Hippocampal formation (tissue), 2 donors: ENCODE measurements around the gene BHLHE23.

Experiments used
- DNase-seq, 2 donors: peaks; one replicate each; lab custom pipeline; 2025; lab: John Stamatoyannopoulos, UW

Gene BHLHE23

DNA sequence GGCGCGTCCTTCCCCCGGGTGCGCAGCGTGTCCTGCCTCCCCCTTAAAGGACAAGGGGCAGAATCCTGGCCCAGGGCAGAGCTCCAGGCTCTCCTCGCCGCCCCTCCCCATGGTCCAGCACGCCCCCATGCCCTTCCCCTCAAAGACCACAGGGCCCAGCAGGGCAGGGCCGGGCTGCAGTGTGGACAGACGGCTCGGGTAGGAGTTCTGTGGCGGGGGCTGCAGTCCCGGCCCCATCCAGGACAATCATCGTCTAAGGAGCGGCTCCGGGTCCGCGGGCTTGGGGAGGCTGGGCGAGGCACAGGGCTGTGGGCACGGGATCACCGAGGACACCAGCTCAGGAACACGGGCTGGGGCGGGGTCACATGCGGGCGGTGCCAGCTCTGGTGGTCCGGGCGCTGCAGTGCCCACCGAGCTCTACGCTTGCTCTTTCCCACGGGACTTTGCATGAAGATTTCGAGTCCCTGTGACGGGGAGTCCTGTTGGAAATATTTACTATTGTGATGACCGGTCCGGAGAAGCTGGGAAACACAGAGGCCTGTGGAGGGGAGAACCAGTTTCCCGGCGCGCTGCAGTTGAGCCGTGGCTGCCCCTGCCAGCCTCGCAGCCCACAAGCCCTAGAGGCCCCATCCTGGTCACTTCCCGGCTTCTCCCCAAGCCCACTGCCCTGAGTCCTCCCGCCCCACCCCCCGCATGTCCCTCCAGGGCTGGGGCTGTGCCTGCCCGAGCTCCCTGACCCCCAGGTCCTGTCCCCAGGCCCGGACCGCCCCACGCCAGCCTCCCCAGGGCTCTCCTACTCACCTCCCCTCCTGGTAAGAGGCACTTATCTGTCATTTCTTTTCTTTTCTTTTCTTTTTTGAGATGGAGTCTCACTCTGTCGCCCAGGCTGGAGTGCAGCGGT is 33.7 kb downstream of the BHLHE23 start:
- DNase-seq = no peak

DNA sequence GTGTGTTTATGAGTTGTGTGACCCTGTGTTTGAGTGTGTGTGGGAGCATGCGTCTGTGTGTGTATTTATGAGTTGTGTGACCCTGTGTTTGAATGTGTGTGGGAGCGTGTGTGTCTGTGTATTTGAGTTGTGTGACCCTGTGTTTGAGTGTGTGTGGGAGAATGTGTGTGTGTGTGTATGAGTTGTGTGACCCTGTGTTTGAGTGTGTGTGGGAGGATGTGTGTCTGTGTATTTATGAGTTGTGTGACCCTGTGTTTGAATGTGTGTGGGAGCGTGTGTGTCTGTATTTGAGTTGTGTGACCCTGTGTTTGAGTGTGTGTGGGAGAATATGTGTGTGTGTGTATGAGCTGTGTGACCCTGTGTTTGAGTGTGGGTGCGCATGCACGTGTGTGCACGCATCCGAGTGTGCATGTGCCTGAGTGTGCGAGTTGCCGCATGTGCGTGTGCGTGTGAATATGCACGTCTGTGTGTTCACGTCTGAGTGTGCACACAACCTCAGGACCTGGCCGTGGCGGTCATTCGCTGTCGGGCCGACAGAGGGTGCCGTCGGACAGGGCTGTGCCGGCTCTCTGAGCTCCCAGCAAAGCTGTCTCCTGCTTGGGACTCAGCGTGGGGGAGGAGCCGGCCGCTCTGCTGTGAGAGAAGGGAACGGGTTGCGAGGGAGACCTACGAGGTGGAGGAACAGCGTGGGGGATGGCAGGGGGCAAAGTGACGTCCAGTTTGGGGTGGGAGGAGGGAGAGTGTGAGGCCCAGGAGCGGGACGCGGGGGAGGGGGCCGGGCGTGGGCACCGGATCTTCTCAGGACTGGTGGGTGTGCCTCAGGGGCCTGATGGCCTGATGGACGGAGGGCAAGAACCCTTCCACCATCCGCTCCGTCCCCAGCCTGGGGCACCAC is 34.6 kb downstream of the BHLHE23 start:
- peak; percentile 69 to 75 for DNase-seq

DNA sequence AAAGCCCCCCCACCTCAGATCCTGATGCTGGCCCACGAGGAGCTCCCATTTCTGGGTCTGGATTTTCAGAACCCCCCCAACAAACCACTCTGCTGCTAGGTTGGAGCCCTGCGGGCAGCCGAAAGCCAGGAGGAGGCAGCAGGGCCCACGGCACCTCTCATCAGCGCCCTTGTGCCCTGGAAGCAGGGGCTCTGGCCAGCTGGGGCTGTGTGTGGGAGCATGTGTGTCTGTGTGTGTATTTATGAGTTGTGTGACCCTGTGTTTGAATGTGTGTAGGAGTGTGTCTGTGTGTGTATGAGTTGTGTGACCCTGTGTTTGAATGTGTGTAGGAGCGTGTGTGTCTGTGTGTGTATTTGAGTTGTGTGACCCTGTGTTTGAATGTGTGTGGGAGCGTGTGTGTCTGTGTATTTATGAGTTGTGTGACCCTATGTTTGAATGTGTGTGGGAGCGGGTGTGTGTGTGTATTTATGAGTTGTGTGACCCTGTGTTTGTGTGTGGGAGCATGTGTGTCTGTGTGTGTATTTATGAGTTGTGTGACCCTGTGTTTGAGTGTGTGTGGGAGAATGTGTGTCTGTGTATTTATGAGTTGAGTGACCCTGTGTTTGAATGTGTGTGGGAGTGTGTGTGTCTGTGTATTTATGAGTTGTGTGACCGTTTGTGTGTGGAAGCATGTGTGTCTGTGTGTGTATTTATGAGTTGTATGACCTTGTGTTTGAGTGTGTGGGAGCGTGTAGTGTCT is 35.4 kb downstream of the BHLHE23 start:
- no peak for DNase-seq

DNA sequence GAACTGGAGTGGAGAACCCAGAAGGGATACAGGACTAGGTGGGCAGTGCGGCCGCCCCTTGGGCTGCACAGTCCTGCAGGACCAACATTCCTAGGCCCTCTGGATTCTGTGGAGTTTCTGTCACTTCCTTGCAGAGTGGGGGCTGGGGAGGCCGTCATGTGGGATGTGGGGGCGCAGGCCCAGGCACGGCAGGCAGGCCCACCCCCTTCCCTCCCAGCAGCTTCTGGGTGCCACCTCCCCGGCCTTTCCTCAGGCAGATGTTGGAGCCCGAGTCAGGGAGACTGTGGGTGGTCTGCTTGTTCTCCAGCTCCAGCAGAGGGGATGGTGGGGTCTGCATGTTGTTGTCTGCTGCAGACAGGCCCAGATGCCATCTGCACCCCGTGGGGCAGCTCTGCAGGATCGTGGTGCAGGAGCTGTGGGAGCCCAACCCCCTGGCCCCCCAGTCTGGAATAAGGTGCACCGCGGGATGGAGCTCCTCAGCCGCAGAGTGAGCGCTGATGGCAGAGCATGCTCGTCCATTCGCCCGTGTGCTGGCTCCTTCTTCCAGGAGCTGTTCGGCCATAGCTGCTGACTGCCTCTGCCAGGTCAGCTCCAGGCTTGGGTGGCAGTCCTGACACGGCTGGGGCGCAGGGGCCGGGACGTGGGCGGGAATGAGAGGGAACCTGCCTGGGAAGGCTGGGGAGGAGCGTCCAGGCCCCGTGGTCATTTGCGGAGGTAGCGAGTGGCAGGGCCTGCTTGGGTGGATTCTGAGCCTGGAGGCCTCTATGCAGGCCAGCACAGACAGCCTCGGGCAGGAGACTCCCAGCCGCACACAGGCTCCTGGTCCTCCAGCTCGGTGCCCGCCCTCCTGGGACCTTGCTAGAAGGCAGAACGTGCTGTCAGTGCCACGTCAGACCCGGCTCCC is 36.2 kb downstream of the BHLHE23 start:
- no peak for DNase-seq

DNA sequence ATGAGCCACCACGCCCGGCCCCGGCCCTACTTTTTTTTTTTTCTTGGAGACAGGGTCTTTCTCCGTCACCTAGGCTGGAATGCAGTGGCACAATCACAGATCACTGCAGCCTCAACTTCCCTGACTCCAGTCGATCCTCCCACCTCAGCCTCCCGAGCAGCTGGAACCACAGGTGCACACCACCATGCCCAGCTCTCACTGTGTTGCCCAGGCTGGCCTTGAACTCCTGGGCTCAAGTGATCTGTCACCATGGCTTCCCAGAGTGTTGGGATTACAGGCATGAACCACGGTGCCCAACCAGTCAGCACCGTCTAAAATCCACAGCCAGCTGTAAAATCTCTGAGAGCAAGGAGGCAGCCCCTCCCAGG is 36.8 kb downstream of the BHLHE23 start:
- no peak for DNase-seq

DNA sequence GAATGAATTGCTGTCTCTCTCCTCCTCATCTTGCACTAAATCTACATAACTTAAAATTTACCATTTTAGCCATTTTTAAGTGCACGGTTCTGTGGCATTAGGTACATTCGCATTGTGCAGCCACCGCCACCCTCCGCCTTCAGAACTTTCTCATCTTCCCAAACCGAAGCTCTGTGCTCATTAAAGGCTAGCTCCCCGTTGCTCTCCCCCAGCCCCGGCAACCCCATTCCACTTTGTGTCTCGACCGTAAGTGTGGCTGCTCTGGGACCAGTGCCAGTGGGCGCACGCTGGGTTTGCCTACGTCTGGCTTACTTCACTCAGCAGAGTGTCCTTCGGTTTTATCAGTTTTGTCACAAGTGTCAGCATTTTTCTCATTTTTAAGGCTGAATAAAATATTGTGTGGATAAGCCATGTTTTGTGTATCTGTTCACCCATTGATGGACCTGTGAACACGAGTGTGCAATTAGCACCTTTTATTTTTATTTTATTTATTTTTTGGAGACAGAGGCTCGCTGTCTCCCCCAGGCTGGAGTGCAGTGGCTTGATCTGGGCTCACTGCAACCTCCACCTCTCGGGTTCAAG is 37.5 kb downstream of the BHLHE23 start:
- no peak for DNase-seq

DNA sequence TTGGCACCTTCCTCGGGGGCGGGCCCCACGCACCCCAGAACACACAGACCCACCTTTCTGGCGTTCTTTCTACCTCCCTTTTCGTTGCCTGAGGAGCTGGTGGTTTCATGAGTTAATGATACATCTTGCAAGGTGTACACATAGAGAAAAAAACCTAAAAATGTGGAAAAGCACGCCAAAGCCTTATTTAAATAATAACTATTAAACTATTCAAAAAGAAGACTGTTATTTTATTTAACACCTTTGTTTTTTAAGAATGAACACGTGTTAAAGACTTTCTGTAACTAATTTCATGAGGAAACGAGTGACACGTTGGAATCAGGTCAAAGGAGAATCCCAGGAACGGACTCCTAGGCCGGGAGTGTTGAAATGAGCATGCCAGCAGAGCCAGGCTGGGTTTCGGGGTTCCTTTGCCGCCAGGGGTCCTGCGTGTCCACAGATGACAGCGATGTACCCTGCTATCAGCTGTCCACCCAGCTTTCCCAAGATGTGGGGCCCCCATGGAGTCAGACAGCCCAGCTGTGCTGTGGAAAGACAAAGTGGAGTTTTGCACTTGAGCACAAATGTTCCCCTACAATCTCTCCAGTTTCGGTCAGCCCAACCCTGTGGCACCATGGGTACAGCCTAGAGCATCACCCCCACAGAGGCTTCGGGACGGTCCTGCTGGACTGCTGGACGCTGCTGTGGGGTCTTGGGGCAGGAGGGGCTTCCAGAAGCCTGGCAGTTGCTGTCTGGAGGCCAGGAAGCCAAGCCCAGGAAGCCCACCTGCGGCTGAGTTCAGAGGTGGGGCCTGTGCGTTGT is 38.2 kb downstream of the BHLHE23 start:
- no peak for DNase-seq

DNA sequence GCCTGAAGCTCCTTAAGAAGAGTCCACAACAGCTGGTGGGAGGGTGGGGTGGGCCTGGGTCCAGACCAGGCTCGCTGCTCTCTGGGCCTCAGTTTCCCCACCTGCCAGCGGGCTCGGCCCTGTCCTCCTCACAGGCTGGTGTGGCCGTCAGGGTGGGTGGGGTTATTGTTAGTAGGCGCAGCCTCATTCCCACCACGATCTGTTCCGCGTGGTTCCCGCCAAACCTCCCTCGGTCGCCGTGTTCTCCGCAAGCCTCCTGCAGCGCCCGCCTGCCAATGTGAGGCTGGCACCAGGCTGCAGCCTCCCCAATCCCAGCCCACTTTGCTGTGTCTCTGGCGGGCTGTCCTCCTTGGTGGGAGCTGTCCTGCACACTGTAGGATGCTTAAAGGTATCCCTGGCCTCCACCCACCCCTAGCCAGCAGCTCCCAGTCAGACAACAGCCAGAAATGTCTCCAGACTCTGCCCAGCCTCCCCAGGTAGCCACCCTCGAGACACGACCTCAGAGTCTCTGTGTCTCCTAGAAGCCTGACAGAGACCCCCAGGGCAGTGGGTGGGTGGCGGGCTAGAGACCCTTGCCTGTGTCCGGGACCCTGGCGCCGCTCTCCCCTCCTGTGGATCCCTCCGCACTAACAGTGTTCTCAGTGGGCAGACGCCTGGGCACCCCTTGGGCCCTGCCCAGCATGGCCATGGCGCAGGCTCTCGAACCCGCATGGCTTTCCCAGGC is 39.0 kb downstream of the BHLHE23 start:
- DNase-seq = no peak

DNA sequence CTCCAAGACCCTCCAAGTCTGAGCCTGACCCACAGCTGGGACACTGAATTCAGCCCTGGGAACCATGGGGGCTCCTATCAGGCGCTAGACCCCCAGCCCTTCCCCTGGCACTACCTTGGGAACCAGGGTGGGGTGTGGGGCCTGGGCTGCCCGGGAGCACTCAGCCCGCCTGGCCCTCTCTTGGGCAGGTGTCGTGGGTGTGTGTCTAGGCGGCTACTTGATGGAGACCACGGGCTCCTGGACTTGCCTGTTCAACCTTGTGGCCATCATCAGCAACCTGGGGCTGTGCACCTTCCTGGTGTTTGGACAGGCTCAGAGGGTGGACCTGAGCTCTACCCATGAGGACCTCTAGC is 39.6 kb downstream of the BHLHE23 start:
- no peak for DNase-seq

DNA sequence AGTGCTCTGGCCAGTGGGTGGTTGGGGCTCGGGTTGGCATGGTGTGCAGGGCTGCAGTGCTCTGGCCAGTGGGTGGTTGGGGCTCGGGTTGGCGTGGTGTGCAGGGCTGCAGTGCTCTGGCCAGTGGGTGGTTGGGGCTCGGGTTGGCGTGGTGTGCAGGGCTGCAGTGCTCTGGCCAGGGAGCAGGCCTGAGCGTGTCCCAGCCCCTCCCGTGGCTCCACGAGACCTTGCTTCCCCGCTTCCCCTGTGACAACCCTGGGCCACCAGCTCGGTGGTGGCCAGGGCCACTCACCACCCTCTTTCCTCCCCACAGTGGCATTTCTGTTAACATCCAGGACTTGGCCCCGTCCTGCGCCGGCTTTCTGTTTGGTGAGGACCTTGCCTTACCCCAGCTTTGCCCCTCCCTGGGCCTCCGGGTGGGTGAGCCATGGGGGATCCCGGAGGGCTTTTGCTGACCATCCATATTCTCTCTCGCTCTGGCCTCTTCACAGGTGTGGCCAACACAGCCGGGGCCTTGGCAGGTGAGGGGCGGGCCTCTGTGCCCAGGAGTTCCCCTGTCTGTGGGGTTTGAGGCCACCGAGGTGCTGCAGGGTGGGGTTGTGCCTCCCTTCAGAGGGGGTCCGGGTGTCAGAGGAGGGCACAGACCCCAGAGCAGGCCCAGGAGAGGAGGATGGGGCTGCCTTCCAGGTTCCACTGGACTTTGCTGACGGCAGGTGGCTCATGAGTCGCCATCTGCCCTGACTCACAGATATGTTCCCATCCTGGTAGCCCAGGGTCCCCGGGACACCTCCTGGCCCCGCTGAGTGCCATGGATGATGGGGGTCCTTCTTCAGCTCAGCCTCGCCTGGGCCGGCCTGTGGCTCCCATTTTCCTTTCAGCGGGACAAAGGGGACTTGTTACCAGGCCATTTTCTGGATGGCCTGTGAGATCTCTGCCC is 40.3 kb downstream of the BHLHE23 start:
- DNase-seq = no peak

DNA sequence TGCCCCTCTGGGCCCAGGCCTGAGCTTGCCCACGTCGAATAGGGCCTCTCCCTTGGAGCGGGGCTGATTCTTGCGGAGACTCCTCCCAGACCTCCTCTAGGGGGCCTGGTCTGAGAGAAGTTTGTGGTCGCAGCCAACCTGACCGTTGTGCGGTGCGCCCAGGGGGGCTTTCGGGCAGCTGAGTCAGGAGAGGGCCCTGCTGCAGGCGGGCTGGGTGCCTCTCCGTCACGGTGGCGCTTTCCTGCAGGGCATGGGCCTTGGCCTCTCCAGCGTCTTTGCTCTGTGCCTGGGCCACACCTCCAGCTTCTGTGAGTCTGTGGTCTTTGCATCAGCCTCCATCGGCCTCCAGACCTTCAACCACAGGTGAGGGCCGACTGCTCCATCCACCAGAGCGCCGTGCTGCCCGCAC is 41.4 kb downstream of the BHLHE23 start:
- no peak for DNase-seq

DNA sequence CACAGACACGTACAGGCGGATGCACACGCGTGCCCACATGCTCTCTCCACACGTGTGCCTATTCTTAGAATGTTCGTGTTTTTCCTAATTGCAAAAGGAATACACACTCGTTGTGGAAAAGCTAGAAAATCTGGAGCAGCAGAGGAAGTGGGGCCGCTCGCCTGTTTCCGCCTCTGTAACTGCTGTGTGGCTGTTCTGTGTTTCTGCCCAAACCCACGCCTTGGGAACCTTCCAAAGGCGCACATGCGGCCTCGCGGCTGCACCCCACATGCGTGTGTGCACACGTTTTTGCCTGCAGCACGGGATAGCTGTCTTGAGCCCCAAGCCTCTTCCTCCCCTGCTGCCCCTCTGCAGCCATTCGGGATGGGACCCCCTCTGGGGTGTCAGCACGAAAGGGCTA is 42.1 kb downstream of the BHLHE23 start:
- DNase-seq = no peak

DNA sequence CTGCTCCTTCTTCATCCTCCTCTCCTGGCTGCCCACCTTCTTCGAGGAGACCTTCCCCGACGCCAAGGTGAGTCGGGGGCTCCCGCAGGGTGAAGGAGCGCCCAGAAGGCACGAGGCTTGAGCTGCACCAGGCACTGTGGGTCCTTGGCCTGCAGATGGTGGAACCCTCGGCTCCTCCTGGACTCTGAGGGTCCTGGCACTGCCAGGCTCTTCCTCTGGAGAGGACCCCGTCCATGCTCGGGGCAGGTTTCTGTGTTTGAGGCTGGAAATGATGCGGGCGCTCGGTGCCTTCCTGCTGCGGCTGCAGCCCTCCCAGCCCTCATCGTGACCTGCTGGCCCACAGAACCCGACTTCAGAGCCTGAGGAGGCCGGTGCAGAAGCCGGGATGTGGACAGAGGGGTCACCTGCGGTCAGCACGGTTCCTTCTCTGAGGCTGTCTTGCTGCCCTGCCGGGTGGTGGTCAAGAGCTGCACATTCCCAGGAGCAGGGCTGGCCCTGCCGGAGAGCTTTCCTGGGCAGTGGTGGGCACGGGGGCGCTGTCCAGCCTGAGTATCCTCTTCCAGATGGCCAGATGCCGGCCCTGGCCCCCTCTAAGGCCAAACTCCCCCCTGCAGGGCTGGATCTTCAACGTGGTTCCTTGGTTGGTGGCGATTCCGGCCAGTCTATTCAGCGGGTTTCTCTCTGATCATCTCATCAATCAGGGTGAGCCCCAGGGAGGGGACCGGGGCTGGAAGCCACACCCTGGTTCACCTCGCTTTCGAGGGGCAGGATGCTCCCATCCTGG is 43.0 kb downstream of the BHLHE23 start:
- no peak for DNase-seq

DNA sequence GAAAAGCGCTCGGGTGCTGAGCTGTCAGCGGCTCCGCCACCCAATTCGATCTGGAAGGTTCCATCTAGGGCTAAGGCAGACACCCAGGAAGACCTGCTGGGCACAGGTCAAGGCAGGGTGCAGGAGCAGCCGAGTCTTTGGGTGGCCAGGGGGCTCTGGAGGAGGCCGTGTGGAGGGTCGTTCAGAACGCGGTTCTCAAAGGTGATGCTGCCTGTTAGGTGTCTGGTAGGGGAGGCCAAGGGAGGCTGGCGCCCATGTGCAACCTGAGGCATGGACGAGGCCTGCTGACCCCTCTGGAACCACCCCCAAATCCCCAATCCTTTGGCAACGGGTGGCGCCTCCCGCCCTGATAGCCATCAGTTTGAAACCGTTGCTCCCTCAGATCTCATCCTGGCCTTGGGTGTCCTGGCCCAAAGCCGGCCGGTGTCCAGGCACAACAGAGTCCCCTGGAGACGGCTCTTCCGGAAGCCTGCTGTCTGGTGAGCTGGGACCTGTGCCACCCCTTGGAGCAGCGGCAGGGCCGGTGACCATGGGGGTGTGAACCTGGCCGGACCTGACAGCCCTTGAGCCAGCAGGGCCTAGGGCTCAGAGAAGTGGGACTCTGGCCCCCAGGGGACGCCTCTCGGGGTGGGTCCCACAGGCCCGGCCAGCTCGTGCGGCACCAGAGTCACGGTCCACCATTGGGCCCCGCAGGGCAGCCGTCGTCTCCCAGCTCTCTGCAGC is 43.7 kb downstream of the BHLHE23 start:
- no peak for DNase-seq

DNA sequence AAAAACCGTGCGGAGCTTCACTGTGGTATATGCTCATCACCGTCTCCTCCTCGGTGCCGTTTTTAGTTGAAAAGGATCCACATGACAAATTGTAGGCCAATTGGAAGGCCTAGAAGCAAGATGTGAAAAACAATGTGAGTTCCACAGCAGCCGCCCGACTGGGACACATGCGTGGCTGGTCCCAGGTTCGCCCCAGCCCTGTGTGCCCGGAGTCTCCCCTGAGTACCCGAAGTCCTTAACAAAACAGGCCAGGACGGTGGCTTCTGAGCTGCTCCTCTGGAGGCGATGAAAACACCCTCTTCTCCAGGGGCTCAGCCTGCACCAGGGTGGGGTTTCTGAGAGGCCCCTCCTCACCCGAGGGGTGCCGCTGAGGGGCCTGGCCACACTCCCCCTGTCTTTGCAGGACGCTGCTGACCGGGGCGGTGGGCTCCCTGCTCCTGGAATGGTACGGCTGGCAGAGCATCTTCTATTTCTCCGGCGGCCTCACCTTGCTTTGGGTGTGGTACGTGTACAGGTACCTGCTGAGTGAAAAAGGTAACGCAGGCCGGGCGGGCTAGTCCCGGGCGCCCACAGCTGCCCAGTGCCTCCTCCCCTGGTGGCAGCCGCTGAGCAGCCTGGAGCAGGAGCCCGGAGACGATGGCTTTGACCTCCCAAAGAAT is 44.4 kb downstream of the BHLHE23 start:
- DNase-seq = no peak

DNA sequence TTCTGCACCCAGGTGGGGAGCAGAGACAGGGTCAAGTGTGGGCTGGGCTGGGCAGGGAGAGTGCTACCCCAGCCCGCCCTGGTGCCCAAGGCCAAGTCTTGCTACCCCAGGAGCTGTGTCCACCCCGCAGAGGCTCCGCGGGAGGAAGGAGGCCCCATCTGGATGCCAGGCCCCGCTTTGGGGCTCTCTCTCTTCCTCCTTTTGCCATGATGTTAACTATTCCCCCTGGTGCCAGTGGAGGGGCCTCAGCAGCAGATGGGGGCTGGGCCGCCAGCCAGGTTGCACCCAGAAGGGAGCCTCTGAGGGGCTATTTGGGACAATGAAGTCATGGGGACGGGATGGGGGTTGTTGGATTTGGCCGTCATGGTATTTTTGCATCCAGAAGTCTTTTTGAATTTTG is 45.0 kb downstream of the BHLHE23 start:
- no peak for DNase-seq
